Breast epithelium (tissue), 4 donors: ENCODE results near the gene PADI6. TPM values are rescaled to one million over a fixed set of nuclear protein-coding genes. Genes with fewer than 3 reads are reported as not detected.

Experiments
- DNase-seq, 2 donors: peaks; one replicate each; pipeline ENCODE4 v3.0.0-alpha.2; 2019; ENCODE audit warnings: low spot score in 2 of 2
- H3K27ac ChIP-seq, 2 donors: fragments of 200-600 bp; sonication (generic) in 1 of 2; one replicate each; pipeline ENCODE4 v1.5.1; 2016 to 2019; ENCODE audit warnings: mild to moderate bottlenecking in 1 of 2
- H3K27me3 ChIP-seq, 2 donors: fragments of 200-600 bp; sonication (generic) in 1 of 2; one replicate each; pipeline versions ENCODE4 v1.5.1 to v1.6.0; 2017 to 2019; ENCODE audit warnings: control low read depth in 1 of 2, mild to moderate bottlenecking in 1 of 2
- H3K36me3 ChIP-seq: fragments of 200-600 bp; one replicate; pipeline ENCODE4 v1.5.1; 2019
- H3K4me1 ChIP-seq, 2 donors: fragments of 200-600 bp; sonication (generic); one replicate each; pipeline ENCODE4 v1.5.1; 2016 to 2019; ENCODE audit warnings: control low read depth in 1 of 2
- H3K4me3 ChIP-seq, 3 donors: fragments of 200-600 bp; sonication (generic); 1 replicate in 2 of 3; 2 replicates in 1 of 3; pipeline ENCODE4 v1.5.1; 2016 to 2019; ENCODE audit warnings: mild to moderate bottlenecking in 3 of 3, moderate library complexity in 2 of 3
- H3K9me3 ChIP-seq, 2 donors: fragments of 200-600 bp; sonication (generic) in 1 of 2; one replicate each; pipeline ENCODE4 v1.5.1; 2016 to 2019; ENCODE audit warnings: control low read depth in 1 of 2
- POLR2A ChIP-seq: fragments of 450-650 bp; IDR thresholded peaks from one replicate; pipeline ENCODE4 v1.6.1; 2016; ENCODE audit warnings: antibody characterized with exemption, mild to moderate bottlenecking, moderate library complexity
- POLR2AphosphoS5 ChIP-seq, 3 donors: sonication (generic); formaldehyde crosslinking; IDR thresholded peaks; one replicate each; pipeline ENCODE4 v1.6.1; 2017; ENCODE audit warnings: antibody characterized with exemption in 3 of 3
- intact Hi-C: fragments of 100-400 bp; cut with DNase I; formaldehyde crosslinking; loops from one replicate; pipeline ENCODE4 v1.15.1; 2023; ENCODE audit warnings: low total_unique reads
- total RNA-seq, 3 donors: library from RNA; depleted of rRNA; stranded (reverse); fragments of >200 nt; gene quantifications; one replicate each; pipeline ENCODE4 v1.1.0, GENCODE V29; 2016
- TF ChIP-seq, protein P1 (sequence below), 3 donors: fragments of 450-650 bp; IDR thresholded peaks; one replicate each; pipeline ENCODE4 v1.5.1; 2016 to 2017; ENCODE audit warnings: antibody characterized with exemption in 3 of 3, mild to moderate bottlenecking in 3 of 3, moderate library complexity in 3 of 3

The PADI6 gene
- total RNA-seq, 3 donors from 2014 or later = not detected

DNA sequence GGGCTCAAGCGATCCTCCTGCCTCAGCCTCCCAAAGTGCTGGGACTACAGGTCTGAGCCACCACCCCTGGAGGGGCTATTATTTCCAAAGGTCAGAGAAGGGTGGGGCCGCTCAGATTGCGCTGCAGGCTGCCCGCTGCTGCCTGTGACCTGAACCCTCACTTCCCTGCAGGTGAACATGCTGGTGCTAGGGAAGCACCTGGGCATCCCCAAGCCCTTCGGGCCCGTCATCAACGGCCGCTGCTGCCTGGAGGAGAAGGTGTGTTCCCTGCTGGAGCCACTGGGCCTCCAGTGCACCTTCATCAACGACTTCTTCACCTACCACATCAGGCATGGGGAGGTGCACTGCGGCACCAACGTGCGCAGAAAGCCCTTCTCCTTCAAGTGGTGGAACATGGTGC is 8.6 kb upstream of the PADI6 start:
- Histone ChIP-seq H3K4me1 (no peaks in the 10 kb centered on the region), H3K27ac (no peak overlapping the region), H3K27me3 (peaks cover 0 to 6% of the 10 kb centered on the region in 2 donors), H3K4me3 (no peak overlapping the region), H3K36me3 (no peaks in the 10 kb centered on the region), H3K9me3 (peaks cover 0 to 4% of the 10 kb centered on the region in 2 donors)
- DNase-seq = no peak
- intact Hi-C loops = no loop called here
- TF ChIP-seq, protein P1, sequence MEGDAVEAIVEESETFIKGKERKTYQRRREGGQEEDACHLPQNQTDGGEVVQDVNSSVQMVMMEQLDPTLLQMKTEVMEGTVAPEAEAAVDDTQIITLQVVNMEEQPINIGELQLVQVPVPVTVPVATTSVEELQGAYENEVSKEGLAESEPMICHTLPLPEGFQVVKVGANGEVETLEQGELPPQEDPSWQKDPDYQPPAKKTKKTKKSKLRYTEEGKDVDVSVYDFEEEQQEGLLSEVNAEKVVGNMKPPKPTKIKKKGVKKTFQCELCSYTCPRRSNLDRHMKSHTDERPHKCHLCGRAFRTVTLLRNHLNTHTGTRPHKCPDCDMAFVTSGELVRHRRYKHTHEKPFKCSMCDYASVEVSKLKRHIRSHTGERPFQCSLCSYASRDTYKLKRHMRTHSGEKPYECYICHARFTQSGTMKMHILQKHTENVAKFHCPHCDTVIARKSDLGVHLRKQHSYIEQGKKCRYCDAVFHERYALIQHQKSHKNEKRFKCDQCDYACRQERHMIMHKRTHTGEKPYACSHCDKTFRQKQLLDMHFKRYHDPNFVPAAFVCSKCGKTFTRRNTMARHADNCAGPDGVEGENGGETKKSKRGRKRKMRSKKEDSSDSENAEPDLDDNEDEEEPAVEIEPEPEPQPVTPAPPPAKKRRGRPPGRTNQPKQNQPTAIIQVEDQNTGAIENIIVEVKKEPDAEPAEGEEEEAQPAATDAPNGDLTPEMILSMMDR (IDR thresholded peaks at IDR 0.05) = no peak
- no peak for TF ChIP-seq POLR2A
- TF ChIP-seq POLR2AphosphoS5 (IDR thresholded peaks at IDR 0.05) = no peak

DNA sequence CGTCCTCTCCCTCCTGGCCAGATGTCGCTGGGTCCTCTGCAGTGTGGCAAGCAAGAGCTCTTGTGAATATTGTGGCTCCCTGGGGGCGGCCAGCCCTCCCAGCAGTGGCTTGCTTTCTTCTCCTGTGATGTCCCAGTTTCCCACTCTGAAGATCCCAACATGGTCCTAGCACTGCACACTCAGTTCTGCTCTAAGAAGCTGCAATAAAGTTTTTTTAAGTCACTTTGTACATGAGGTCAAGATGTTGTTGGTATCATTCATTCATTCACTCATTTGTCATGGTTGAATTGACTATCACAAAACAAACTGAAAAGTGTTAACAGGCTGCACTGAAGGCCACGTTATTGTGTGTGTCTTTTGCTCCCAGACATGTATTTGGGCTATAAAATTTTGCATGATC is 8.2 kb upstream of the PADI6 start:
- TF ChIP-seq POLR2A (no peak), POLR2AphosphoS5 (IDR thresholded peaks at IDR 0.05) (no peak)
- TF ChIP-seq, protein P1 (IDR thresholded peaks at IDR 0.05) = no peak
- Histone ChIP-seq H3K27me3 (peaks cover 0 to 6% of the 10 kb centered on the region in 2 donors), H3K9me3 (peaks cover 0 to 4% of the 10 kb centered on the region in 2 donors), H3K27ac (no peak overlapping the region), H3K4me3 (no peak overlapping the region), H3K36me3 (no peaks in the 10 kb centered on the region), H3K4me1 (no peaks in the 10 kb centered on the region)
- intact Hi-C loops = no loop called here
- DNase-seq = no peak

GRCh38 chr1:17365293-17365692 is 6.7 kb upstream of the PADI6 start:
- no peak for DNase-seq
- intact Hi-C loops = no loop called here
- peaks cover 0 to 4% of the 10 kb centered on the region in 2 donors for H3K9me3 ChIP-seq
- TF ChIP-seq POLR2AphosphoS5 (IDR thresholded peaks at IDR 0.05) = no peak
- no peak for TF ChIP-seq POLR2A
- TF ChIP-seq, protein P1 (IDR thresholded peaks at IDR 0.05) = no peak
- H3K36me3 ChIP-seq = no peaks in the 10 kb centered on the region
- peaks cover 0 to 6% of the 10 kb centered on the region in 2 donors for H3K27me3 ChIP-seq
- H3K4me3 ChIP-seq = no peak overlapping the region
- H3K4me1 ChIP-seq = no peaks in the 10 kb centered on the region
- no peak overlapping the region for H3K27ac ChIP-seq

GRCh38 chr1:17369466-17369865 is 2.5 kb upstream of the PADI6 start:
- TF ChIP-seq POLR2A (no peak), POLR2AphosphoS5 (IDR thresholded peaks at IDR 0.05) (no peak)
- TF ChIP-seq, protein P1 (IDR thresholded peaks at IDR 0.05) = no peak
- Histone ChIP-seq H3K4me3 (no peak overlapping the region), H3K27me3 (peaks cover 0 to 6% of the 10 kb centered on the region in 2 donors), H3K36me3 (no peaks in the 10 kb centered on the region), H3K4me1 (no peaks in the 10 kb centered on the region), H3K9me3 (no peaks in the 10 kb centered on the region), H3K27ac (no peak overlapping the region)
- DNase-seq = no peak
- intact Hi-C loops = no loop called here

- H3K27me3 ChIP-seq = peaks cover 0 to 6% of the 10 kb centered on the region in 2 donors
- no peaks in the 10 kb centered on the region for H3K9me3 ChIP-seq
- intact Hi-C loops = no loop called here
- H3K4me3 ChIP-seq = no peak overlapping the region
- H3K4me1 ChIP-seq = no peaks in the 10 kb centered on the region
- no peak for TF ChIP-seq POLR2AphosphoS5 (IDR thresholded peaks at IDR 0.05)
- TF ChIP-seq, protein P1 (IDR thresholded peaks at IDR 0.05) = no peak
- no peak for TF ChIP-seq POLR2A
- DNase-seq = no peak
- H3K36me3 ChIP-seq = no peaks in the 10 kb centered on the region
- H3K27ac ChIP-seq = no peak overlapping the region
Measured at GRCh38 chr1:17370618-17371017, 1.4 kb upstream of the PADI6 start.
